Vagina (tissue), 2 donors: Measurements from ENCODE around the gene MNS1. TPM values are rescaled to one million over a fixed set of nuclear protein-coding genes. Genes with fewer than 3 reads are reported as not detected.
"Not testable (repeated sequence)": the region's sequence is repeated elsewhere in the genome, so short reads cannot be mapped to it uniquely, and the experiment has no call there.

Experiments used
- DNase-seq, 2 donors: peaks; one replicate each; pipeline ENCODE4 v3.0.0-alpha.2; 2017; ENCODE audit errors: extremely low spot score in 2 of 2
- H3K27ac ChIP-seq: fragments of 200-600 bp; sonication (generic); one replicate; pipeline ENCODE4 v1.5.1; 2019
- H3K27me3 ChIP-seq: fragments of 200-600 bp; sonication (generic); one replicate; pipeline ENCODE4 v1.5.1; 2019
- H3K36me3 ChIP-seq, 2 donors: fragments of 200-600 bp; sonication (generic); one replicate each; pipeline ENCODE4 v1.5.1; 2017 to 2019
- H3K4me1 ChIP-seq: fragments of 200-600 bp; sonication (generic); one replicate; pipeline ENCODE4 v1.5.1; 2019
- H3K4me3 ChIP-seq, 2 donors: fragments of 200-600 bp; sonication (generic); 1 replicate in 1 of 2; 2 replicates in 1 of 2; pipeline ENCODE4 v1.5.1; 2016 to 2019
- H3K9me3 ChIP-seq: fragments of 200-600 bp; sonication (generic); one replicate; pipeline ENCODE4 v1.5.1; 2019
- POLR2A ChIP-seq, 2 donors: fragments of 450-650 bp; IDR thresholded peaks; one replicate each; pipeline ENCODE4 v1.6.1; 2017; ENCODE audit warnings: antibody characterized with exemption in 2 of 2, mild to moderate bottlenecking in 2 of 2, moderate library complexity in 2 of 2
- POLR2AphosphoS5 ChIP-seq, 2 donors: sonication (generic); formaldehyde crosslinking; IDR thresholded peaks; one replicate each; pipeline ENCODE4 v1.9.0; 2017; ENCODE audit warnings: antibody characterized with exemption in 2 of 2, mild to moderate bottlenecking in 2 of 2, low read depth in 1 of 2; ENCODE audit not compliant: insufficient read depth in 1 of 2
- intact Hi-C: fragments of 100-400 bp; cut with DNase I; formaldehyde crosslinking; loops from one replicate; pipeline ENCODE4 v1.15.1; 2023
- total RNA-seq: library from RNA; depleted of rRNA; stranded (reverse); fragments of >200 nt; gene quantifications from one replicate; pipeline ENCODE4 v1.2.3, GENCODE V29; 2016
- TF ChIP-seq, protein P1 (sequence below), 3 experiments: fragments of 450-650 bp in 2 of 3; fragments of 200-600 bp in 1 of 3; sonication (generic) in 1 of 3; IDR thresholded peaks; one replicate each; pipeline ENCODE4 v1.5.1; 2017 to 2019; ENCODE audit warnings: antibody characterized with exemption in 3 of 3, mild to moderate bottlenecking in 2 of 3, moderate library complexity in 2 of 3

Gene MNS1
- total RNA-seq, 1 donor from 2014 or later = 2.9 TPM

DNA sequence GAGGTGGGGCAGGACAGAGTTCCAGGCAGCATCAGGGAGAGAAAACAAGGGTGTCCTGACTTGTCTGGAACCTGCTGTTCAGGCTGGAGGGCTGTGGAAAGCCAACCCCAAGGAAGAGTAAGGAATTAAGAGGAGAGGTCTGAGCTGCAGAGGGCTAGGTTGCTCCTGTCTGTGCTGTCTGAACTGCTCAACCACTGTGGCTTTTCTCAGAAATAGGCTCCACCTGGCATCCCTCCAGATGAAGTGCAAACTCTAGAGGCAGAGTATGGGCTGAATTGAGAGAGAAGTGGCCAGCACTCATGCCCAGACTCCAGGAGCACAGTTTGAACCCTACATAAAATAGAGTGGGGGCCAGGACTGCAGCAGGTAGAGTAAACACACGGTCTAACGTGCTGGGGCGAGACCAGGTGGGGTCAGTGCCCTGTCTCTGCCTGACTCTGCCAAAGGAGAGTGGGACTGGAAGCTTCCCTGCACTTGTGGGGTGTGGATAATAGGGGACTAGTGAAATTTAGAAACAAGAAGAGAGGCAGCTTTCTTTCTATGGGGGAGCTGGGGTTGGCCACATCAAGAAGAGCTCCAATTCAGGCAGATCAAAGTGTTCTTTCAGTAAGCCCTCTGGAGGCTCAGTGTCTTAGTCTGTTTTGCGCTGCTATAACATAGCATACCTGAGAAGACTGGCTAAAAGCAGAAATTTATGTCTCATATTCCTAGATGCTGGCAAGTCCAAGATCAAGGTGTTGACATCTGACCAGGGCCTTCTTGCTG lies 28.0 kb upstream of the MNS1 start:
- TF ChIP-seq POLR2AphosphoS5 (IDR thresholded peaks at IDR 0.05; ENCODE audit: insufficient read depth in 1 of 2, low read depth in 1 of 2) = no peak
- no peak for TF ChIP-seq POLR2A (IDR thresholded peaks at IDR 0.05)
- TF ChIP-seq, protein P1, sequence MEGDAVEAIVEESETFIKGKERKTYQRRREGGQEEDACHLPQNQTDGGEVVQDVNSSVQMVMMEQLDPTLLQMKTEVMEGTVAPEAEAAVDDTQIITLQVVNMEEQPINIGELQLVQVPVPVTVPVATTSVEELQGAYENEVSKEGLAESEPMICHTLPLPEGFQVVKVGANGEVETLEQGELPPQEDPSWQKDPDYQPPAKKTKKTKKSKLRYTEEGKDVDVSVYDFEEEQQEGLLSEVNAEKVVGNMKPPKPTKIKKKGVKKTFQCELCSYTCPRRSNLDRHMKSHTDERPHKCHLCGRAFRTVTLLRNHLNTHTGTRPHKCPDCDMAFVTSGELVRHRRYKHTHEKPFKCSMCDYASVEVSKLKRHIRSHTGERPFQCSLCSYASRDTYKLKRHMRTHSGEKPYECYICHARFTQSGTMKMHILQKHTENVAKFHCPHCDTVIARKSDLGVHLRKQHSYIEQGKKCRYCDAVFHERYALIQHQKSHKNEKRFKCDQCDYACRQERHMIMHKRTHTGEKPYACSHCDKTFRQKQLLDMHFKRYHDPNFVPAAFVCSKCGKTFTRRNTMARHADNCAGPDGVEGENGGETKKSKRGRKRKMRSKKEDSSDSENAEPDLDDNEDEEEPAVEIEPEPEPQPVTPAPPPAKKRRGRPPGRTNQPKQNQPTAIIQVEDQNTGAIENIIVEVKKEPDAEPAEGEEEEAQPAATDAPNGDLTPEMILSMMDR (IDR thresholded peaks at IDR 0.05) = no peak
- no peak overlapping the region for H3K27ac ChIP-seq
- H3K36me3 ChIP-seq = no peaks in the 10 kb centered on the region
- H3K4me3 ChIP-seq = no peak overlapping the region
- H3K4me1 ChIP-seq = peaks cover 4% of the 10 kb centered on the region
- intact Hi-C loops = loop anchor here (10.0 kb wide), 1 partner anchor 812 kb away; no protein-coding TSS in a partner anchor
- no peak for DNase-seq
- H3K27me3 ChIP-seq = no peaks in the 10 kb centered on the region
- no peaks in the 10 kb centered on the region for H3K9me3 ChIP-seq

DNA sequence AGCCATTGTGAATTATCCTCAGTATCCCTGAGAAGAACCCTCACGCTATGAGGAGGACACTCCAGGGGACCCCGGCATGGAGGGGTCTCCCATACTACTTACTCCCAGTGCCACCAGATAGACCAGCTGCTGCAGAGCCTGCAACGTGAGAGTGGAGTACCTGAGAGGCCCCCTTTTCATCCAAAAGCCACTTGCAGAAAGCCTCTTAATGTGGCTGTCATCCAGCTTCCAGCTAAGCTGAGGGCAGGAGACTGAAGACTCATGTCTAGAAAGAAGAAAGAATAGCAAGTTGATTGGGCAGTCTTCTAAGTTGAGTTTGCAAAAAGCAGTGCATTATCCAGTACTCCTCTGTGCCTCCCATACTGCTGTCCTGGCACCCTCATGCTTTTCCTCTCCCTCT lies 27.3 kb upstream of the MNS1 start:
- intact Hi-C loops = loop anchor here (10.0 kb wide), 1 partner anchor 813 kb away; no protein-coding TSS in a partner anchor

DNA sequence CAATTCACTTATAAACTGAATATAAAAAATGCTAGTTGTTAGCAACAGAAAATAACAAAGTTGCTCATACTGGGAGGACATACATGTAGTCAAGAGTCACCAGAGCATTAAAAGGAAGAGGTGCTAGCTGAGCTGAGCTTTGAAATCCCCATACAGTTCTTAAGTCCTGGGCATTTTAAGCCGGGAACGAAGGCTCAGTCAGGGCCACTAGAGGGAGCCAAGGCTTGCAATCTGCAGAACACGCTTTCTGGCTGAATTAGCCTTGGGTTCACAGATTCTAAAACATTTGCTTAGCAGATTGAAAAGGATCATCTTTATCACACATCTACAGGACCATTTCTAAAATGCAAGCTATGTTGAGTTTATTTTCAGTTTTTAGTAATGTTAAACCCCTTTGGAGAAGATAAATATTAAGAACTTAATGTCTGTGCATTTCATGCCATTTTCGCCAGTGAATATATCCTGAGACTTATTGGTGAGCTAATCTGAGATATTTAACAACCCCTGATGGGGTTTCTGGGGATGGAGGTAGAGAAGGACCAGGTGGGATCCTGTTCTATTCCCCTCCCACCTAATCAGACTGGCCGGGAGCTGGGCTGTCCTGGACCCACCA lies 26.3 kb upstream of the MNS1 start:
- H3K4me3 ChIP-seq = no peak overlapping the region
- no peak for DNase-seq
- H3K27ac ChIP-seq = no peak overlapping the region
- intact Hi-C loops = loop anchor here (10.0 kb wide), 1 partner anchor 814 kb away; no protein-coding TSS in a partner anchor
- H3K36me3 ChIP-seq = no peaks in the 10 kb centered on the region
- H3K27me3 ChIP-seq = no peaks in the 10 kb centered on the region
- no peak for TF ChIP-seq POLR2AphosphoS5 (IDR thresholded peaks at IDR 0.05; ENCODE audit: insufficient read depth in 1 of 2, low read depth in 1 of 2)
- TF ChIP-seq, protein P1 (IDR thresholded peaks at IDR 0.05) = peak; percentile 53 to 57 (median 53)
- H3K4me1 ChIP-seq = no peaks in the 10 kb centered on the region
- H3K9me3 ChIP-seq = no peaks in the 10 kb centered on the region

More for the DNA sequence above, 27.3 kb upstream of the MNS1 start:
- H3K36me3 ChIP-seq = no peaks in the 10 kb centered on the region
- H3K4me1 ChIP-seq = peaks cover 4% of the 10 kb centered on the region
- H3K9me3 ChIP-seq = no peaks in the 10 kb centered on the region
- H3K27ac ChIP-seq = no peak overlapping the region
- no peaks in the 10 kb centered on the region for H3K27me3 ChIP-seq
- TF ChIP-seq, protein P1 (IDR thresholded peaks at IDR 0.05) = no peak
- no peak for TF ChIP-seq POLR2AphosphoS5 (IDR thresholded peaks at IDR 0.05; ENCODE audit: insufficient read depth in 1 of 2, low read depth in 1 of 2)
- no peak for TF ChIP-seq POLR2A (IDR thresholded peaks at IDR 0.05)
- no peak overlapping the region for H3K4me3 ChIP-seq
- DNase-seq = no peak

DNA sequence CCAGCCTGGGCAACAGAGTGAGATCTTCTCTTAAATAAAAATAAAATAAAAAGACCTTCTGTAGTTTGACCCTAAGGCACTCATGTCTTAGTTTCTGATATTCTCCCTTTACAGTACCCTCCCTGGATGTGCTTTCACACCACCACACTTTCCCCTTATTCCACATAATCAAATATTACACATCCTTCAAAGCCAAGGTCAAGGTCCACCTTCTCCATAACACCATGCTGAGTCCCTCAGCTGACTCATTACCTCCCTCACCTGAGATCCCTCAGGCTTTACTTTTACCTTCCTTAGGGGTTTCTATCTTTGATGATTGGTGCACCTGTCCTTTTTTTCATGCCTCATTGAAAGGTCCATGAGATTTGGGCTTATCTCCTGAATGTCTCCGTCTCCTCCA lies 25.5 kb upstream of the MNS1 start:
- Histone ChIP-seq H3K27ac (no peak overlapping the region), H3K27me3 (no peaks in the 10 kb centered on the region), H3K36me3 (no peaks in the 10 kb centered on the region), H3K9me3 (no peaks in the 10 kb centered on the region), H3K4me1 (no peaks in the 10 kb centered on the region), H3K4me3 (no peak overlapping the region)
- no peak for DNase-seq
- intact Hi-C loops = loop anchor here (10.0 kb wide), 1 partner anchor 814 kb away; no protein-coding TSS in a partner anchor
- TF ChIP-seq, protein P1 (IDR thresholded peaks at IDR 0.05) = no peak
- TF ChIP-seq POLR2AphosphoS5 (IDR thresholded peaks at IDR 0.05; ENCODE audit: insufficient read depth in 1 of 2, low read depth in 1 of 2) = no peak
- no peak for TF ChIP-seq POLR2A (IDR thresholded peaks at IDR 0.05)

DNA sequence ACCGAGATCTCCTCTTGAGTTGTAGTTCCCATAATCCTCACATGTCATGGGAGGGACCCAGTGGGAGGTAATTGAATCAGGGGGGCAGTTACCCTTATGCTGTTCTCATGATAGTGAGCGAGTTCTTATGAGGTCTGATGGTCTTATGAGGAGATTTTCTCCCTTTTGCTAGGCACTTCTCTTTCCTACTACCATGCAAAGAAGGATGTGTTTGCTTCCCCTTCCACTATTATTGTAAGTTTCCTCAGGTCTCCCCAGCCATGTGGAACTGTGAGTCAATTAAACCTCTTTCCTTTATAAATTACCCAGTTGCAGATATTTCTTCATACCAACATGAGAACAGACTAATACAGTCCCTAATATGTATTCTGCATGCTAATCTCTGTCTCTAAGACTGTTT lies 21.3 kb upstream of the MNS1 start:
- H3K36me3 ChIP-seq, intact Hi-C loops, H3K4me1 ChIP-seq, H3K27ac ChIP-seq, H3K9me3 ChIP-seq, H3K27me3 ChIP-seq, DNase-seq, H3K4me3 ChIP-seq: not testable (repeated sequence)

DNA sequence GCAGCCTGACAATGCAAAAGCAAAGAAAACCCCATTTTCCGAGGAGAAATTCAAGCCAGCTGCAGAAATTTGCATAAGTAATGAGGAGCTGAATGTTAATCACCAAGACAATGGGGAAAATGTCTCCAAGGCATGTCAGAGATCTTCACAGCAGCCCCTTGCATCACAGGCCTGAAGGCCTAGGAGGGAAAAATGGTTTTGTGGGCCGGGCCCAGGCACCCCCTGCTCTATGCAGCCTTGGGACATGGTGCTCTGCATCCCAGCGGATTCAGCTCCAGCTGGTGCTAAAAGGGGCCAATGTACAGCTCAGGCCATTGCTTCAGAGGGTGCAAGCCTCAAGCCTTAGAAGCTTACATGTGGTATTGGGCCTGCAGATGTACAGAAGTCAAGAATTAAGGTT lies 20.5 kb upstream of the MNS1 start:
- H3K27me3 ChIP-seq, intact Hi-C loops, H3K27ac ChIP-seq, H3K9me3 ChIP-seq, H3K4me1 ChIP-seq, DNase-seq, H3K4me3 ChIP-seq, H3K36me3 ChIP-seq: not testable (repeated sequence)
